Measurements from ENCODE around the gene ATP8A2.
A peak's percentile ranks its signal among the peaks of the same experiment; 100 is the strongest.
"Not testable (repeated sequence)": the region's sequence is repeated elsewhere in the genome, so short reads cannot be mapped to it uniquely, and the experiment has no call there.

Gene ATP8A2

GRCh38 chr13:25466880-25467279 is 95.1 kb downstream of the ATP8A2 start:
- no peak for DNase-seq

GRCh38 chr13:25468325-25469168 is 96.8 kb downstream of the ATP8A2 start:
- DNase-seq: no peak

GRCh38 chr13:25469169-25469525 is 97.4 kb downstream of the ATP8A2 start:
- DNase-seq: no peak

GRCh38 chr13:25473864-25474263 is 102.1 kb downstream of the ATP8A2 start:
- DNase-seq: no peak

- no peak for DNase-seq
Observed at GRCh38 chr13:25478186-25478585, 106.4 kb downstream of the ATP8A2 start.

- no peak for DNase-seq
Observed at GRCh38 chr13:25489238-25489637, 117.5 kb downstream of the ATP8A2 start.

- no peak for DNase-seq
Observed at GRCh38 chr13:25490236-25490635, 118.5 kb downstream of the ATP8A2 start.

- no peak for DNase-seq
Observed at GRCh38 chr13:25493931-25494640, 122.3 kb downstream of the ATP8A2 start.

GRCh38 chr13:25494698-25495411 is 123.1 kb downstream of the ATP8A2 start:
- peak; percentile 88 for DNase-seq

- no peak for DNase-seq
Observed at GRCh38 chr13:25501231-25501630, 129.5 kb downstream of the ATP8A2 start.

GRCh38 chr13:25502031-25502430 is 130.3 kb downstream of the ATP8A2 start:
- no peak for DNase-seq

GRCh38 chr13:25502551-25502950 is 130.8 kb downstream of the ATP8A2 start:
- no peak for DNase-seq

- DNase-seq: no peak
Observed at GRCh38 chr13:25503856-25504255, 132.1 kb downstream of the ATP8A2 start.

- no peak for DNase-seq
Observed at GRCh38 chr13:25507841-25508240, 136.1 kb downstream of the ATP8A2 start.

- not testable (repeated sequence) for DNase-seq
Observed at GRCh38 chr13:25513060-25513459, 141.3 kb downstream of the ATP8A2 start.

GRCh38 chr13:25518441-25518840 is 146.7 kb downstream of the ATP8A2 start:
- DNase-seq: no peak

GRCh38 chr13:25525884-25526283 is 154.1 kb downstream of the ATP8A2 start:
- no peak for DNase-seq

- no peak for DNase-seq
Observed at GRCh38 chr13:25528266-25528665, 156.5 kb downstream of the ATP8A2 start.

GRCh38 chr13:25529425-25529824 is 157.7 kb downstream of the ATP8A2 start:
- no peak for DNase-seq

- no peak for DNase-seq
Observed at GRCh38 chr13:25538276-25538675, 166.5 kb downstream of the ATP8A2 start.

GRCh38 chr13:25541434-25542123 is 169.8 kb downstream of the ATP8A2 start:
- DNase-seq: no peak

- DNase-seq: not testable (repeated sequence)
Observed at GRCh38 chr13:25548991-25549390, 177.2 kb downstream of the ATP8A2 start.

- DNase-seq: no peak
Observed at GRCh38 chr13:25561812-25562211, 190.0 kb downstream of the ATP8A2 start.
